ENCODE measurements around the gene ACOT9. TPM values are rescaled to one million over a fixed set of nuclear protein-coding genes. Genes with fewer than 3 reads are reported as not detected.

ACOT9 gene
- total RNA-seq, 1 experiment from 2014 or later = 33.6 TPM

DNA sequence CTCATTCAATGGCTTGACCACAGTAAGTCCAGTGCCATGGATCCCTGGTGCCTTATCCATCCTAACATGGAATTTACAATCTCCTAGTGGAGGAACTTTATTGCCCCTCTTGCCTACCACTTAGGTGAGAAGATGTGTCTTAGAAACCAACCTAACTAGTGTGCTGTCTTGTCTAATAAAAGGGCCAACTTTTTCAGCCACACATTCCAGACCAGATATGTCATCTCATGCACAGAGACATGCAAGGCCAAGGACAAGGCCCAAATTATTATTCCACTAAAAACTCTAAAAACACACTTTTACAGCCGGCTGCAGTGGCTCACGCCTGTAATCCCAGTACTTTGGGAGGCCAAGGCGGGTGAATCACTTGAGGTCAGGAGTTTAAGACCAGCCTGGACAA lies 86.4 kb downstream of the ACOT9 start:
- TF ChIP-seq EZH2 (IDR thresholded peaks at IDR 0.05; ENCODE audit: borderline replicate concordance, low read depth, low read length, poor library complexity, severe bottlenecking) = no peak
- TF ChIP-seq, protein P1, sequence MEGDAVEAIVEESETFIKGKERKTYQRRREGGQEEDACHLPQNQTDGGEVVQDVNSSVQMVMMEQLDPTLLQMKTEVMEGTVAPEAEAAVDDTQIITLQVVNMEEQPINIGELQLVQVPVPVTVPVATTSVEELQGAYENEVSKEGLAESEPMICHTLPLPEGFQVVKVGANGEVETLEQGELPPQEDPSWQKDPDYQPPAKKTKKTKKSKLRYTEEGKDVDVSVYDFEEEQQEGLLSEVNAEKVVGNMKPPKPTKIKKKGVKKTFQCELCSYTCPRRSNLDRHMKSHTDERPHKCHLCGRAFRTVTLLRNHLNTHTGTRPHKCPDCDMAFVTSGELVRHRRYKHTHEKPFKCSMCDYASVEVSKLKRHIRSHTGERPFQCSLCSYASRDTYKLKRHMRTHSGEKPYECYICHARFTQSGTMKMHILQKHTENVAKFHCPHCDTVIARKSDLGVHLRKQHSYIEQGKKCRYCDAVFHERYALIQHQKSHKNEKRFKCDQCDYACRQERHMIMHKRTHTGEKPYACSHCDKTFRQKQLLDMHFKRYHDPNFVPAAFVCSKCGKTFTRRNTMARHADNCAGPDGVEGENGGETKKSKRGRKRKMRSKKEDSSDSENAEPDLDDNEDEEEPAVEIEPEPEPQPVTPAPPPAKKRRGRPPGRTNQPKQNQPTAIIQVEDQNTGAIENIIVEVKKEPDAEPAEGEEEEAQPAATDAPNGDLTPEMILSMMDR (conservative IDR thresholded peaks at IDR 0.05; ENCODE audit: low read depth, low read length) = no peak
- Histone ChIP-seq H3K27ac (ENCODE audit: low read depth, low read length, poor library complexity, severe bottlenecking) (no peak overlapping the region), H3K36me3 (ENCODE audit: insufficient read depth, low read length, poor library complexity, severe bottlenecking) (no peaks in the 10 kb centered on the region), H3K27me3 (replicated peaks; ENCODE audit: insufficient read depth, low read depth, low read length, poor library complexity) (no peaks in the 10 kb centered on the region), H3K4me3 (ENCODE audit: low read depth, low read length, poor library complexity, severe bottlenecking) (no peak overlapping the region), H3K4me1 (ENCODE audit: insufficient read depth, low read length, poor library complexity, severe bottlenecking) (no peaks in the 10 kb centered on the region), H3K9me3 (ENCODE audit: low read depth, low read length, poor library complexity, severe bottlenecking) (no peaks in the 10 kb centered on the region)
- ChIA-PET CTCF (no interaction called here), POLR2A (ENCODE audit: low non-redundant PET) (no interaction called here)
- no TSS peak for BruUV-seq (replicated peaks)
- DNase-seq (ENCODE audit: low spot score) = no peak
- intact Hi-C loops (cut with micrococcal nuclease; ENCODE audit: unreplicated experiment) = no loop called here

GRCh38 chrX:23656091-23656490 lies 87.0 kb downstream of the ACOT9 start:
- BruUV-seq (replicated peaks) = no TSS peak
- intact Hi-C loops (cut with micrococcal nuclease; ENCODE audit: unreplicated experiment) = no loop called here
- H3K36me3 ChIP-seq (ENCODE audit: insufficient read depth, low read length, poor library complexity, severe bottlenecking) = no peaks in the 10 kb centered on the region
- ChIA-PET CTCF (no interaction called here), POLR2A (ENCODE audit: low non-redundant PET) (no interaction called here)
- no peak overlapping the region for H3K4me3 ChIP-seq (ENCODE audit: low read depth, low read length, poor library complexity, severe bottlenecking)
- H3K4me1 ChIP-seq (ENCODE audit: insufficient read depth, low read length, poor library complexity, severe bottlenecking) = no peaks in the 10 kb centered on the region
- no peaks in the 10 kb centered on the region for H3K27me3 ChIP-seq (replicated peaks; ENCODE audit: insufficient read depth, low read depth, low read length, poor library complexity)
- H3K27ac ChIP-seq (ENCODE audit: low read depth, low read length, poor library complexity, severe bottlenecking) = no peak overlapping the region
- no peak for TF ChIP-seq EZH2 (IDR thresholded peaks at IDR 0.05; ENCODE audit: borderline replicate concordance, low read depth, low read length, poor library complexity, severe bottlenecking)
- H3K9me3 ChIP-seq (ENCODE audit: low read depth, low read length, poor library complexity, severe bottlenecking) = no peaks in the 10 kb centered on the region
- no peak for DNase-seq (ENCODE audit: low spot score)

Other genes with a start within 250 kb of the ACOT9 start
- gene PRDX4, start 75.8 kb downstream of the ACOT9 start, total RNA-seq (2021) = 137 and 155 TPM in 2 replicates
- 21.6 and 27.4 TPM in 2 replicates for gene SAT1, start 39.9 kb upstream of the ACOT9 start, total RNA-seq (2021)
- 74.2 and 79.0 TPM in 2 replicates for gene APOO, start 164.7 kb upstream of the ACOT9 start, total RNA-seq (2021)
- gene CXorf58, start 164.7 kb upstream of the ACOT9 start, total RNA-seq (2021) = not detected in 2 replicates